ENCODE data around the gene C6orf62. TPM values are rescaled to one million over a fixed set of nuclear protein-coding genes. Genes with fewer than 3 reads are reported as not detected.
"Not testable (repeated sequence)": the region's sequence is repeated elsewhere in the genome, so short reads cannot be mapped to it uniquely, and the experiment has no call there.

C6orf62 gene
- total and polyA plus RNA-seq, 8 donors: 29.5 to 87.1 (median 39.1) TPM

- WGBS, 5 donors: 75 to 88% (median 79%) methylated on average over 7 of the region's 7 CpGs
- H3K4me3 ChIP-seq: peak overlapping the region in 2 of 4 donors; percentile 80 to 82
- no peaks in the 10 kb centered on the region for H3K27me3 ChIP-seq
- no peak for TF ChIP-seq POLR2AphosphoS5 (IDR thresholded peaks at IDR 0.05)
- TF ChIP-seq EP300 (IDR thresholded peaks at IDR 0.05): no peak
- no peak for TF ChIP-seq POLR2A (IDR thresholded peaks at IDR 0.05)
- TF ChIP-seq, protein P1, sequence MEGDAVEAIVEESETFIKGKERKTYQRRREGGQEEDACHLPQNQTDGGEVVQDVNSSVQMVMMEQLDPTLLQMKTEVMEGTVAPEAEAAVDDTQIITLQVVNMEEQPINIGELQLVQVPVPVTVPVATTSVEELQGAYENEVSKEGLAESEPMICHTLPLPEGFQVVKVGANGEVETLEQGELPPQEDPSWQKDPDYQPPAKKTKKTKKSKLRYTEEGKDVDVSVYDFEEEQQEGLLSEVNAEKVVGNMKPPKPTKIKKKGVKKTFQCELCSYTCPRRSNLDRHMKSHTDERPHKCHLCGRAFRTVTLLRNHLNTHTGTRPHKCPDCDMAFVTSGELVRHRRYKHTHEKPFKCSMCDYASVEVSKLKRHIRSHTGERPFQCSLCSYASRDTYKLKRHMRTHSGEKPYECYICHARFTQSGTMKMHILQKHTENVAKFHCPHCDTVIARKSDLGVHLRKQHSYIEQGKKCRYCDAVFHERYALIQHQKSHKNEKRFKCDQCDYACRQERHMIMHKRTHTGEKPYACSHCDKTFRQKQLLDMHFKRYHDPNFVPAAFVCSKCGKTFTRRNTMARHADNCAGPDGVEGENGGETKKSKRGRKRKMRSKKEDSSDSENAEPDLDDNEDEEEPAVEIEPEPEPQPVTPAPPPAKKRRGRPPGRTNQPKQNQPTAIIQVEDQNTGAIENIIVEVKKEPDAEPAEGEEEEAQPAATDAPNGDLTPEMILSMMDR (IDR thresholded peaks at IDR 0.05): no peak
- H3K27ac ChIP-seq: no peak overlapping the region
- H3K36me3 ChIP-seq: peaks cover 4 to 37% (median 30%) of the 10 kb centered on the region in 4 donors
- intact Hi-C loops (cut with DNase I; ENCODE audit: low total_unique reads): no loop called here
- no peaks in the 10 kb centered on the region for H3K9me3 ChIP-seq
- DNase-seq: no peak
- H3K4me1 ChIP-seq: peaks cover 9 to 57% (median 40%) of the 10 kb centered on the region in 4 donors
Measured at GRCh38 chr6:24664046-24664987, 54.6 kb downstream of the C6orf62 start.

- H3K4me3 ChIP-seq: no peak overlapping the region
Measured at GRCh38 chr6:24663189-24663588, 55.8 kb downstream of the C6orf62 start.

GRCh38 chr6:24662236-24662635, 56.7 kb downstream of the C6orf62 start:
- H3K4me1 ChIP-seq: peaks cover 9 to 42% (median 26%) of the 10 kb centered on the region in 4 donors
- H3K27ac ChIP-seq: no peak overlapping the region
- no peak for DNase-seq
- 76 to 94% (median 89%) methylated on average over 10 of the region's 10 CpGs for WGBS, 5 donors
- H3K4me3 ChIP-seq: no peak overlapping the region
- TF ChIP-seq POLR2AphosphoS5 (IDR thresholded peaks at IDR 0.05): no peak
- TF ChIP-seq POLR2A (IDR thresholded peaks at IDR 0.05): no peak
- H3K9me3 ChIP-seq: no peaks in the 10 kb centered on the region
- no peaks in the 10 kb centered on the region for H3K27me3 ChIP-seq
- peaks cover 4 to 46% (median 38%) of the 10 kb centered on the region in 4 donors for H3K36me3 ChIP-seq
- intact Hi-C loops (cut with DNase I; ENCODE audit: low total_unique reads): no loop called here

More at GRCh38 chr6:24663189-24663588, 55.8 kb downstream of the C6orf62 start:
- intact Hi-C loops (cut with DNase I; ENCODE audit: low total_unique reads): no loop called here
- Histone ChIP-seq H3K27ac (no peak overlapping the region), H3K9me3 (no peaks in the 10 kb centered on the region), H3K4me1 (peaks cover 9 to 51% (median 35%) of the 10 kb centered on the region in 4 donors), H3K36me3 (peaks cover 4 to 42% (median 33%) of the 10 kb centered on the region in 4 donors), H3K27me3 (no peaks in the 10 kb centered on the region)
- DNase-seq: no peak
- TF ChIP-seq POLR2A (IDR thresholded peaks at IDR 0.05) (no peak), POLR2AphosphoS5 (IDR thresholded peaks at IDR 0.05) (no peak), EP300 (IDR thresholded peaks at IDR 0.05) (no peak)
- TF ChIP-seq, protein P1 (IDR thresholded peaks at IDR 0.05): no peak
- WGBS, 5 donors: 93 to 100% (median 97%) methylated on average over 1 of the region's 1 CpG

DNA sequence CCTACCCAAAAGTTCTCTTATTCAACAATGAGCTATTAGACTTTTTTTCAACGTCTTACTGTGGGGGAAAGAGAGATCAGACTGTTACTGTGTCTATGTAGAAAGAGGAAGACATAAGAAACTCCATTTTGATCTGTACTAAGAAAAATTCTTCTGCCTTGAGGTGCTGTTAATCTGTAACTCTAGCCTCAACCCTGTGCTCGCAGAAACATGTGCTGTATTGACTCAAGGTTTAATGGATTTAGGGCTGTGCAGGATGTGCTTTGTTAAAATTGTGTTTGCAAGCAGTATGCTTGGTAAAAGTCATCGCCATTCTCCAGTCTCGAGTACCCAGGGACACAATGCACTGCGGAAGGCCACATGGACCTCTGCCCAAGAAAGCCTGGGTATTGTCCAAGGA, 57.2 kb downstream of the C6orf62 start:
- DNase-seq, H3K4me3 ChIP-seq, H3K27ac ChIP-seq: not testable (repeated sequence)

DNA sequence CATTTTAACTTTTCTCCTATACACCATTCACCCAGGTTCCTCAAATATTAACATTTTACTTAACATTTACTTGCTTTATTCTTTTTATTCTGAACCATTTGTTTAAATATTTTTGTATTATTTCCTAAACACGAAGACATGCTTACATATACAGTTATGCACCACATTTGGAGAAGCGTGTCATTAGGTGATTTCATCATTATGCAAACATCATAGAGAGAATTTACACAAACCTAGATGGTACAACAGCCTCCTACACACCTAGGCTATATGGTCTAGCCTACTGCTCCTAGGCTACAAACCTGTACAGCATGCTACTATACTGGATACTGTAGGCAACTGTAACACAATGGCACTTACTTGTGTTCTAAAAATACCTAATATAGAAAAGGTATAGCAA, 58.8 kb downstream of the C6orf62 start:
- Histone ChIP-seq H3K4me1 (peaks cover under 1 to 42% (median 16%) of the 10 kb centered on the region in 4 donors), H3K9me3 (no peaks in the 10 kb centered on the region), H3K36me3 (peaks cover 4 to 51% (median 48%) of the 10 kb centered on the region in 4 donors), H3K27me3 (no peaks in the 10 kb centered on the region), H3K4me3 (no peak overlapping the region), H3K27ac (no peak overlapping the region)
- 69 to 86% (median 80%) methylated on average over 2 of the region's 2 CpGs for WGBS, 5 donors
- intact Hi-C loops (cut with DNase I; ENCODE audit: low total_unique reads): no loop called here
- no peak for TF ChIP-seq POLR2A (IDR thresholded peaks at IDR 0.05)
- DNase-seq: no peak

More for the DNA sequence above, 57.2 kb downstream of the C6orf62 start:
- H3K9me3 ChIP-seq; H3K27me3 ChIP-seq; intact Hi-C loops (cut with DNase I; ENCODE audit: low total_unique reads): not testable (repeated sequence)
- 40 to 74% (median 52%) methylated on average over 5 of the region's 5 CpGs for WGBS, 5 donors
- peaks cover 9 to 42% (median 26%) of the 10 kb centered on the region in 4 donors for H3K4me1 ChIP-seq
- H3K36me3 ChIP-seq: peaks cover 4 to 46% (median 43%) of the 10 kb centered on the region in 4 donors

Data from stomach (tissue), 9 donors.